Suprapubic skin (tissue), 4 donors: ENCODE results near the gene SYNDIG1. TPM values are rescaled to one million over a fixed set of nuclear protein-coding genes. Genes with fewer than 3 reads are reported as not detected.

Experiments
- DNase-seq, 2 donors: peaks; one replicate each; pipeline ENCODE4 v3.0.0-alpha.2; 2019; ENCODE audit warnings: low spot score in 2 of 2
- H3K27ac ChIP-seq: fragments of 200-600 bp; sonication (generic); one replicate; pipeline ENCODE4 v1.5.1; 2019
- H3K27me3 ChIP-seq: fragments of 200-600 bp; sonication (generic); one replicate; pipeline ENCODE4 v1.5.1; 2019
- H3K36me3 ChIP-seq: fragments of 200-600 bp; sonication (generic); one replicate; pipeline ENCODE4 v1.5.1; 2019
- H3K4me1 ChIP-seq: fragments of 200-600 bp; sonication (generic); one replicate; pipeline ENCODE4 v1.5.1; 2019
- H3K4me3 ChIP-seq: fragments of 200-600 bp; sonication (generic); one replicate; pipeline ENCODE4 v1.5.1; 2019; ENCODE audit warnings: mild to moderate bottlenecking
- H3K9me3 ChIP-seq: fragments of 200-600 bp; sonication (generic); one replicate; pipeline ENCODE4 v1.5.1; 2019
- CTCF ChIP-seq, 2 donors: fragments of 200-600 bp in 1 of 2; fragments of 450-650 bp in 1 of 2; sonication (generic) in 1 of 2; IDR thresholded peaks; one replicate each; pipeline ENCODE4 v1.5.1; 2016 to 2019; ENCODE audit warnings: antibody characterized with exemption in 2 of 2, mild to moderate bottlenecking in 1 of 2, moderate library complexity in 1 of 2
- EP300 ChIP-seq: sonication (generic); formaldehyde crosslinking; IDR thresholded peaks from one replicate; pipeline ENCODE4 v1.6.1; 2017; ENCODE audit warnings: antibody characterized with exemption
- POLR2A ChIP-seq, 2 donors: fragments of 450-650 bp; IDR thresholded peaks; one replicate each; pipeline ENCODE4 v1.6.1; 2017; ENCODE audit warnings: antibody characterized with exemption in 2 of 2, mild to moderate bottlenecking in 2 of 2, moderate library complexity in 2 of 2
- POLR2AphosphoS5 ChIP-seq, 3 donors: sonication (generic); formaldehyde crosslinking; IDR thresholded peaks; one replicate each; pipeline ENCODE4 v1.6.1; 2017; ENCODE audit warnings: antibody characterized with exemption in 3 of 3
- WGBS: methylation state at CpG from one replicate; pipeline ENCODE4 v1.1.5; 2018; 5-methylcytosine and 5-hydroxymethylcytosine counted together
- total RNA-seq, 4 donors: library from RNA; depleted of rRNA; stranded (reverse); fragments of >200 nt; gene quantifications; one replicate each; pipeline ENCODE4 v1.1.0, GENCODE V29; 2016

The SYNDIG1 gene
- total RNA-seq, 4 donors from 2014 or later = not detected

GRCh38 chr20:24612799-24613775 is 143.7 kb downstream of the SYNDIG1 start:
- H3K9me3 ChIP-seq = no peaks in the 10 kb centered on the region
- TF ChIP-seq POLR2AphosphoS5 (IDR thresholded peaks at IDR 0.05) (no peak), EP300 (no peak), CTCF (IDR thresholded peaks at IDR 0.05) (no peak), POLR2A (IDR thresholded peaks at IDR 0.05) (no peak)
- no peaks in the 10 kb centered on the region for H3K36me3 ChIP-seq
- no peak for DNase-seq
- peaks cover 7% of the 10 kb centered on the region for H3K27me3 ChIP-seq
- no peak overlapping the region for H3K4me3 ChIP-seq
- no peaks in the 10 kb centered on the region for H3K4me1 ChIP-seq
- 88% methylated on average over 15 of the region's 16 CpGs for WGBS
- no peak overlapping the region for H3K27ac ChIP-seq

- no peak for TF ChIP-seq CTCF (IDR thresholded peaks at IDR 0.05)
- no peak for TF ChIP-seq POLR2AphosphoS5 (IDR thresholded peaks at IDR 0.05)
- no peak for TF ChIP-seq EP300
- no peak for TF ChIP-seq POLR2A (IDR thresholded peaks at IDR 0.05)
Measured at GRCh38 chr20:24614341-24614740, 144.9 kb downstream of the SYNDIG1 start.

GRCh38 chr20:24615353-24615752 is 145.9 kb downstream of the SYNDIG1 start:
- no peak for DNase-seq
- Histone ChIP-seq H3K27ac (no peak overlapping the region), H3K27me3 (peaks cover 7% of the 10 kb centered on the region), H3K4me3 (no peak overlapping the region), H3K9me3 (no peaks in the 10 kb centered on the region), H3K4me1 (no peaks in the 10 kb centered on the region), H3K36me3 (no peaks in the 10 kb centered on the region)
- TF ChIP-seq POLR2A (IDR thresholded peaks at IDR 0.05) (no peak), CTCF (IDR thresholded peaks at IDR 0.05) (no peak), POLR2AphosphoS5 (IDR thresholded peaks at IDR 0.05) (no peak), EP300 (no peak)
- WGBS = 94% methylated on average over 8 of the region's 8 CpGs

More at GRCh38 chr20:24614341-24614740, 144.9 kb downstream of the SYNDIG1 start:
- no peak overlapping the region for H3K27ac ChIP-seq
- peaks cover 7% of the 10 kb centered on the region for H3K27me3 ChIP-seq
- H3K36me3 ChIP-seq = no peaks in the 10 kb centered on the region
- DNase-seq = no peak
- no peaks in the 10 kb centered on the region for H3K4me1 ChIP-seq
- H3K9me3 ChIP-seq = no peaks in the 10 kb centered on the region
- H3K4me3 ChIP-seq = no peak overlapping the region
- 62% methylated on average over 1 of the region's 1 CpG for WGBS

- peaks cover 7% of the 10 kb centered on the region for H3K27me3 ChIP-seq
- no peaks in the 10 kb centered on the region for H3K36me3 ChIP-seq
- WGBS = 83% methylated on average over 11 of the region's 19 CpGs
- H3K27ac ChIP-seq = no peak overlapping the region
- DNase-seq = no peak
- H3K4me3 ChIP-seq = no peak overlapping the region
- H3K4me1 ChIP-seq = no peaks in the 10 kb centered on the region
- no peak for TF ChIP-seq POLR2A (IDR thresholded peaks at IDR 0.05)
- no peak for TF ChIP-seq CTCF (IDR thresholded peaks at IDR 0.05)
- no peak for TF ChIP-seq POLR2AphosphoS5 (IDR thresholded peaks at IDR 0.05)
- H3K9me3 ChIP-seq = no peaks in the 10 kb centered on the region
Measured at GRCh38 chr20:24616258-24617079, 147.0 kb downstream of the SYNDIG1 start.

- DNase-seq = no peak
- WGBS = 83% methylated on average over 12 of the region's 13 CpGs
- H3K4me1 ChIP-seq = no peaks in the 10 kb centered on the region
- H3K36me3 ChIP-seq = no peaks in the 10 kb centered on the region
- H3K27me3 ChIP-seq = peaks cover 7% of the 10 kb centered on the region
- TF ChIP-seq POLR2AphosphoS5 (IDR thresholded peaks at IDR 0.05) = no peak
- no peak for TF ChIP-seq CTCF (IDR thresholded peaks at IDR 0.05)
- no peak for TF ChIP-seq POLR2A (IDR thresholded peaks at IDR 0.05)
- TF ChIP-seq EP300 = no peak
- no peaks in the 10 kb centered on the region for H3K9me3 ChIP-seq
- no peak overlapping the region for H3K27ac ChIP-seq
- no peak overlapping the region for H3K4me3 ChIP-seq
Measured at GRCh38 chr20:24617080-24617432, 147.6 kb downstream of the SYNDIG1 start.
